Colonic mucosa (tissue), 4 donors: ENCODE data around the gene POLR2E. TPM values are rescaled to one million over a fixed set of nuclear protein-coding genes. Genes with fewer than 3 reads are reported as not detected.

Experiments
- DNase-seq: peaks from one replicate; pipeline ENCODE4 v3.0.0-alpha.2; 2020
- H3K27ac ChIP-seq: fragments of 200-600 bp; one replicate; pipeline ENCODE4 v1.8.0; 2021
- H3K27me3 ChIP-seq: fragments of 200-600 bp; one replicate; pipeline ENCODE4 v1.8.0; 2021
- H3K36me3 ChIP-seq: fragments of 200-600 bp; one replicate; pipeline ENCODE4 v1.8.0; 2021
- H3K4me1 ChIP-seq: fragments of 200-600 bp; one replicate; pipeline ENCODE4 v1.8.0; 2021; ENCODE audit warnings: mild to moderate bottlenecking
- H3K4me3 ChIP-seq: fragments of 200-600 bp; one replicate; pipeline ENCODE4 v1.8.0; 2021
- H3K9ac ChIP-seq, 2 donors: one replicate each; pipeline ENCODE4 v1.7.0; 2013; ENCODE audit warnings: control low read depth in 2 of 2, low read depth in 2 of 2, low read length in 2 of 2
- H3K9me3 ChIP-seq: fragments of 200-600 bp; one replicate; pipeline ENCODE4 v1.8.0; 2021
- CTCF ChIP-seq: fragments of 200-600 bp; IDR thresholded peaks from one replicate; pipeline ENCODE4 v1.8.0; 2022; ENCODE audit warnings: antibody characterized with exemption, mild to moderate bottlenecking
- intact Hi-C: fragments of 100-400 bp; cut with DNase I; formaldehyde crosslinking; loops from one replicate; pipeline ENCODE4 v1.14.1; 2022
- total RNA-seq, 2 donors: library from RNA; stranded (reverse); fragmentation: NEBNext Ultra II Directional in 1 of 2; extraction: Animal tissue kit (Norgen Biotek cat#: 25700) in 1 of 2; gene quantifications; one replicate each; pipeline ENCODE4 v1.2.1, GENCODE V29; 2021
- donor health status: healthy.
- donor health status: DM: no; HTN: no; CAD: no.
- donor health status: DM: no; HTN: no; CAD: no.

Gene POLR2E
- total RNA-seq, 2 donors from 2014 or later: 135 to 245 TPM

DNA sequence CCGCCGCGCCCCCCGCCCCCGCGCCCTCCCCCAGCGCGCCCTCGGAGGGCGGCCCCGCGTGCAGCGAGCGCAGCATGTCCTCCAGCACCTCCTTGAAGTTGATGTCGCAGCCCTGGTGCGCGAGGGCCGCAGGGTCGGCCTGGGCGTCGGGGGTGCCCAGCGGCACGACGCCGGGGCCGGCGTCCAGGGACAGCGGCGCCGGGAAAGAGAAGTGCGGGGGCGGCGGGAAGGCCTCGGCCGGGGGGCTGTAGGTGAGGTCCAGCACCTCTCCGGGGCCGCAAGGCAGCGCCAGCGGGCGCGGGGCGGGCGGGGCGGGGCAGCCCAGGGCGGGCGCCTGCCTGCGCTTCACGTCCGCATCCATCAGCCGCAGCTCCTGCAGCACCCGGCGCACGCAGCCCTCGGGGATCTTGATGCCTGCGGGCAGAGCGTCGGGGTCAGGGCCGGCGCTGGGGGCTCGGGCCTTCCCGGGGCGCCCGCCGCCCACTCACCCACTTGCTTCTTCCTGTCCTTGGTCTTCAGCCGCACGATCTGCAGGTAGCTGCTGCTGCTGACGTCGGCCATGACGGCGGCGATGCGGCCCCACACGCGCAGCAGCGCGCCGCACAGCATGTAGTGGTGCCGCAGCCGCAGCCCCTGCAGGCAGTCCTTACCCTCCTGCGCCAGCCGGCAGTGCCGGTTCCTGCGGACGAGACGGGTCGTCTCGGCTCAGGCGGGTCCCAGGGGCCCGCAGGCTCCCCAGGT lies 13.3 kb upstream of the POLR2E start:
- Histone ChIP-seq H3K9me3 (no peaks in the 10 kb centered on the region), H3K4me3 (no peak overlapping the region), H3K36me3 (peaks cover 28% of the 10 kb centered on the region), H3K9ac (no peak overlapping the region), H3K27ac (no peak overlapping the region), H3K27me3 (no peaks in the 10 kb centered on the region), H3K4me1 (peaks cover 21% of the 10 kb centered on the region)
- no peak for TF ChIP-seq CTCF
- intact Hi-C loops: no loop called here
- no peak for DNase-seq

DNA sequence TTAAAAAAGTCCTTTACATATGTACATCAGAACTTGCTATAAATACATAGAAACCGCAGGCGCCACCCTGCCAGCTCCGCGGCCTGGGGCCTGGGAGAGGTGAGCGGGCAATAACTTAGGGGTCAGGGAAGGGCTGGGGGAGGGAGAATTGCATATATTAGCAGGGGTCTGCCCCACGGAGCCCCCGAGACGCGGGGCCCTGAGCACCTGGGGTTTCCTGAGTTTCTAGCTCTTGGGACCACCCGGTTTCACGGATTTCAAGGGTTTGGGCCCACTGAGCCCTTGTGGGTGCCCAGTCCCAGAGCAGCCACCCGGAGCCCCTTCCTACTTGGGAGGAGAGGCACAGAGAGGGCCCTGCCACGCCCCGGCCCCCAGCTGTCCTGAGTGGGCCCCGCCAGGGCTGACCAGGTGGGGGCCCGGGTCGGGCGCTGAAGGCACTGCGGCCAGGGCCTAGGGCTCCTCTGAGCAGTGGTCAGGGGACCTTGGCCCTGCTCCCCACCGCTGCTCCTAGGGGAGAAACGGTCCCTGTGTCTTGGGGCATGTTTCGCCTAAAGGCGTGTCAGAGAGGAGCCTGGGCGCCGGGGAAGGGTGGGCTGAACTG lies 12.6 kb upstream of the POLR2E start:
- H3K36me3 ChIP-seq: peaks cover 28% of the 10 kb centered on the region

DNA sequence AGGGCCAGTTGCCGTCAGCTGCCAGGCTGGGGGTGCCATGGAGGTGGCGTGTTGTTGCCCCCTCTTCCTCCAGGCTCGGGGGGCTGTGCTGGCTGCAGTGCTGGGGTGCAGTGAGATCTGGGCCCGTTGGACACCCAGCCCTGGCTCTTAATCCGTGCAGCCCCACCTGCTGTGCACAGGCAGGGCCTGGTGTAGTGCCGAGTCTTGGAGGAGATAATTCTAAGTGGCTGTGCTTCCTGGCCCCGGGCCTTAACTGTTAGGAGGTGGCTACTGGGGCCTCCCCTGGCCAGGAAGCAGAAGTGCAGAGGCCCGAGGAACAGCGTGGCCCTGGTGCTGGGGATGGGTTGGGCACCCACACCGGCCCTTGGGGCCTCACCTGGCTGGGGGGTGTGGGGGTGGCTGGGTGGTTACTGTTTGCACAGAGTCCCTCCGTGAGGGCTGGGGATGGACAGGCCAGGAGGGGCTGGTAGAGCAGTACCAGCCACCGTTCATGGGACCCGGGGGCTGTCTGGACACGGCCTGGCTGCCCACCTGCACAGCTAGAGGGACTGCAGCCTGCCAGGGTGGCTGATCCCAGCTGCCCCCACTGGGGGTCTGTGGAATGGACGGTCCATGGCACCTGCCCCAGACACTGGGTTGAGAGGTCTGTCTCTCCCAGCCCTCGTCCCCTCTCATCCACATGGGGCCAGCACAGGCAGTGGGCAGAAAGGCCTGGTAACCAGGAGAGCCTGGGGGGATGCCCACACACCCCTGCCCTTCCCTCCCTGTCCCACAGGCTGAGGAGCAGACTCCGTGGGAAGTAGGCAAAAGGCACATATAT lies 11.9 kb upstream of the POLR2E start:
- Histone ChIP-seq H3K4me3 (no peak overlapping the region), H3K36me3 (peaks cover 28% of the 10 kb centered on the region), H3K9me3 (no peaks in the 10 kb centered on the region), H3K27ac (no peak overlapping the region), H3K4me1 (peaks cover 22% of the 10 kb centered on the region), H3K27me3 (no peaks in the 10 kb centered on the region), H3K9ac (no peak overlapping the region)
- intact Hi-C loops: no loop called here
- DNase-seq: peak; percentile 26
- TF ChIP-seq CTCF: no peak

More for the DNA sequence above, 12.6 kb upstream of the POLR2E start:
- intact Hi-C loops: no loop called here
- no peak overlapping the region for H3K27ac ChIP-seq
- TF ChIP-seq CTCF: no peak
- peaks cover 22% of the 10 kb centered on the region for H3K4me1 ChIP-seq
- DNase-seq: no peak
- H3K27me3 ChIP-seq: no peaks in the 10 kb centered on the region
- H3K9me3 ChIP-seq: no peaks in the 10 kb centered on the region
- no peak overlapping the region for H3K4me3 ChIP-seq
- H3K9ac ChIP-seq: no peak overlapping the region

DNA sequence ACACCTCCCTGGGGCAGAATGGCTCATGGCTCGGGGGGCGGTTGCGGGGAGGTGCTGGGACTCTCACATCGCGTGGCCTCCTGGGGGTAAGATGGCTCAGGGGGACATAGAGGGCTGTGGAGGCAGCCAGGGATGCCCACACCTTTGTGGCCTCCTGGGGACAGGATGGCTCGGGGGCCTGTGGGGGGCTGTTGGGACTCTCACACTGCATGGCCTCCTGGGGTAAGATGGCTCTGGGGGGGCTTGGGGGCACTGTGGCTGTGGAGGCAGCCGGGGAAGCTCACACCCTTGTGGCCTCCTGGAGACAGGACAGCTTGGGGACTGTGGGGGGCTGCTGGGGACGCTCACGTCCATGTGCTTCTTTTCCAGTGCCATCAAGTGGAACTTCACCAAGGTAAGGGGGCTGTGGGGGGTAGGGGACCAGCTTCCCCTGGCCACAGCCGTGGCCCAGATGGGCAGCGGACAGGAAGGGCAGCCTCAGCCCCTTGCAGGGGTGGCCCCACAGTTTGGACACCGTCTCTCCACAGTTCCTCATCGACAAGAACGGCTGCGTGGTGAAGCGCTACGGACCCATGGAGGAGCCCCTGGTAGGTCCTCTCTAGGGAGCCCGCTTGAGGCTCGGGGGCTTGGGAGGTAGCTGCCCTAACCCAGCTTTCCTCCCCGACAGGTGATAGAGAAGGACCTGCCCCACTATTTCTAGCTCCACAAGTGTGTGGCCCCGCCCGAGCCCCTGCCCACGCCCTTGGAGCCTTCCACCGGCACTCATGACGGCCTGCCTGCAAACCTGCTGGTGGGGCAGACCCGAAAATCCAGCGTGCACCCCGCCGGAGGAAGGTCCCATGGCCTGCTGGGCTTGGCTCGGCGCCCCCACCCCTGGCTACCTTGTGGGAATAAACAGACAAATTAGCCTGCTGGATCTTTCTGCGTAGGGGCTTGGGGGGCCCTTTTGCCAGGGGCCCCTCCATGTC lies 11.0 kb upstream of the POLR2E start:
- DNase-seq: peak; percentile 30
- Histone ChIP-seq H3K27me3 (no peaks in the 10 kb centered on the region), H3K36me3 (peaks cover 25% of the 10 kb centered on the region), H3K4me1 (peaks cover 22% of the 10 kb centered on the region), H3K9me3 (no peaks in the 10 kb centered on the region), H3K9ac (peak overlapping the region in 1 of 2 donors; percentile 43), H3K27ac (no peak overlapping the region), H3K4me3 (no peak overlapping the region)
- no peak for TF ChIP-seq CTCF
- intact Hi-C loops: no loop called here
